Body of pancreas (tissue), 4 donors: Measurements from ENCODE around the gene ANO10. TPM values are rescaled to one million over a fixed set of nuclear protein-coding genes. Genes with fewer than 3 reads are reported as not detected.

ENCODE experiments used
- ATAC-seq: fragments of 150-250 bp; one replicate; pipeline ENCODE4 v1.9.1; 2016
- DNase-seq, 4 donors: peaks; one replicate each; pipeline ENCODE4 v3.0.0-alpha.2; 2019
- H3K27ac ChIP-seq, 4 donors: fragments of 200-600 bp; sonication (generic); 1 replicate in 3 of 4; 2 replicates in 1 of 4; pipeline versions ENCODE4 v1.5.1 to v1.6.1; 2016 to 2019; ENCODE audit warnings: mild to moderate bottlenecking in 1 of 4, mixed read lengths in 1 of 4, moderate library complexity in 1 of 4
- H3K27me3 ChIP-seq, 2 donors: fragments of 200-600 bp; sonication (generic); one replicate each; pipeline ENCODE4 v1.6.0; 2016; ENCODE audit warnings: mild to moderate bottlenecking in 1 of 2
- H3K36me3 ChIP-seq, 2 donors: fragments of 200-600 bp; sonication (generic); replicated peaks in 1 of 2; 2 replicates each; pipeline ENCODE4 v1.5.1; 2016; ENCODE audit warnings: low read depth in 2 of 2; ENCODE audit not compliant: insufficient read depth in 1 of 2
- H3K4me1 ChIP-seq: fragments of 200-600 bp; sonication (generic); one replicate; pipeline ENCODE4 v1.6.0; 2016
- H3K4me3 ChIP-seq, 2 donors: fragments of 200-600 bp; sonication (generic); 1 replicate in 1 of 2; 2 replicates in 1 of 2; pipeline ENCODE4 v1.5.1; 2016 to 2019
- H3K9me3 ChIP-seq, 3 donors: fragments of 200-600 bp; sonication (generic); 1 replicate in 2 of 3; 2 replicates in 1 of 3; pipeline ENCODE4 v1.5.1; 2016
- POLR2A ChIP-seq, 3 donors: fragments of 450-650 bp; IDR thresholded peaks; one replicate each; pipeline ENCODE4 v1.6.1; 2016; ENCODE audit warnings: antibody characterized with exemption in 3 of 3, mild to moderate bottlenecking in 2 of 3
- WGBS, 2 donors: methylation state at CpG; one replicate each; pipeline ENCODE4 v1.1.5; 2017; 5-methylcytosine and 5-hydroxymethylcytosine counted together
- intact Hi-C: fragments of 100-400 bp; cut with DNase I; formaldehyde crosslinking; loops from one replicate; pipeline ENCODE4 v1.15.1; 2023
- total RNA-seq, 2 donors: library from RNA; depleted of rRNA; stranded (reverse); fragments of >200 nt; gene quantifications; one replicate each; pipeline ENCODE4 v1.1.0, GENCODE V29; 2016
- TF ChIP-seq, protein P1 (sequence below), 7 experiments: fragments of 450-650 bp in 4 of 7; fragments of 200-600 bp in 3 of 7; sonication (generic) in 3 of 7; IDR thresholded peaks; one replicate each; pipeline ENCODE4 v1.5.1; 2016 to 2019; ENCODE audit warnings: antibody characterized with exemption in 7 of 7

ANO10 gene
- total RNA-seq, 2 donors from 2014 or later, result 14.3 to 16.2 TPM

DNA sequence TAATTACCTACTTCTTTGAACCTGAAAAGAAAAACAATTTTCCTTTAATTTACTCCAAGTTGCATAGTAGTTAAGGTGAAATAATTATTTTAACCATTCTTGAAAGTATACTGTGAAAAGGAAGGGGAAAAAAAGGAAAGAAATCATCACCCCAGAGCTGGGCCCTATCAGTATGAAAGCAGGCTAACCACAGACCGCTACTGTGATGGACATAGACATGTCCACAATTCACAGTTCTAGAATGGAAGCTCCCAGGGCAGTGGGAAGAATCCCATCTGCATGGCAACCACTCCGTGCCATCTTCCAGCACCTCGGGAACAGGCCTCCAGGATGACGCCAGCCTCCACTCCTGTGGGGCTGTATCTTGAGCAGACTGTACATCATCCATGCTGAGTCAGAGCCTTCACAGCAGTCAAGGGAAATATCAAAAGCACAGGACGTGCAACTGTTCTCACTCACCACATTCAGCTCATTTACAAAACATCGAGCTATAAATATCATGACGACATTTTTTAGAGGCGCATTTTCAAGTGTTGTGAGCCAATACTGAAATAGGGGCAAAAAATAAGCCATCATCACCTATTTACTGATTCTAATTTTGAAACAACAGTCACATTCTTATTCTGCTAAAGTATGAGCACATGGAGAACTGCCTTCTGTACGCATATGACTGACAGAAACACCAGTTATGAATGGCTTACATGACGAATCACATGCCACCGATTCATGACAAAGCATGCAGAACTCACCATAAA, 215.7 kb downstream of the ANO10 start:
- no peak for DNase-seq
- intact Hi-C loops, result no loop called here
- Histone ChIP-seq H3K36me3 (no peaks in the 10 kb centered on the region), H3K4me1 (no peaks in the 10 kb centered on the region), H3K4me3 (no peak overlapping the region), H3K9me3 (no peaks in the 10 kb centered on the region), H3K27me3 (no peaks in the 10 kb centered on the region), H3K27ac (no peak overlapping the region)
- no peak for TF ChIP-seq POLR2A (IDR thresholded peaks at IDR 0.05)
- TF ChIP-seq, protein P1, sequence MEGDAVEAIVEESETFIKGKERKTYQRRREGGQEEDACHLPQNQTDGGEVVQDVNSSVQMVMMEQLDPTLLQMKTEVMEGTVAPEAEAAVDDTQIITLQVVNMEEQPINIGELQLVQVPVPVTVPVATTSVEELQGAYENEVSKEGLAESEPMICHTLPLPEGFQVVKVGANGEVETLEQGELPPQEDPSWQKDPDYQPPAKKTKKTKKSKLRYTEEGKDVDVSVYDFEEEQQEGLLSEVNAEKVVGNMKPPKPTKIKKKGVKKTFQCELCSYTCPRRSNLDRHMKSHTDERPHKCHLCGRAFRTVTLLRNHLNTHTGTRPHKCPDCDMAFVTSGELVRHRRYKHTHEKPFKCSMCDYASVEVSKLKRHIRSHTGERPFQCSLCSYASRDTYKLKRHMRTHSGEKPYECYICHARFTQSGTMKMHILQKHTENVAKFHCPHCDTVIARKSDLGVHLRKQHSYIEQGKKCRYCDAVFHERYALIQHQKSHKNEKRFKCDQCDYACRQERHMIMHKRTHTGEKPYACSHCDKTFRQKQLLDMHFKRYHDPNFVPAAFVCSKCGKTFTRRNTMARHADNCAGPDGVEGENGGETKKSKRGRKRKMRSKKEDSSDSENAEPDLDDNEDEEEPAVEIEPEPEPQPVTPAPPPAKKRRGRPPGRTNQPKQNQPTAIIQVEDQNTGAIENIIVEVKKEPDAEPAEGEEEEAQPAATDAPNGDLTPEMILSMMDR (IDR thresholded peaks at IDR 0.05), result no peak
- ATAC-seq, result no peak
- 72 to 89% methylated on average over 11 of the region's 11 CpGs for WGBS, 2 donors

- Histone ChIP-seq H3K4me3 (no peak overlapping the region), H3K36me3 (no peaks in the 10 kb centered on the region), H3K4me1 (no peaks in the 10 kb centered on the region), H3K9me3 (no peaks in the 10 kb centered on the region), H3K27me3 (no peaks in the 10 kb centered on the region), H3K27ac (no peak overlapping the region)
- no peak for ATAC-seq
- TF ChIP-seq POLR2A (IDR thresholded peaks at IDR 0.05), result no peak
- TF ChIP-seq, protein P1 (IDR thresholded peaks at IDR 0.05), result no peak
- intact Hi-C loops, result no loop called here
- no peak for DNase-seq
- WGBS, 2 donors, result 82 to 92% methylated on average over 9 of the region's 9 CpGs
Observed at GRCh38 chr3:43400781-43401730, 220.8 kb downstream of the ANO10 start.

DNA sequence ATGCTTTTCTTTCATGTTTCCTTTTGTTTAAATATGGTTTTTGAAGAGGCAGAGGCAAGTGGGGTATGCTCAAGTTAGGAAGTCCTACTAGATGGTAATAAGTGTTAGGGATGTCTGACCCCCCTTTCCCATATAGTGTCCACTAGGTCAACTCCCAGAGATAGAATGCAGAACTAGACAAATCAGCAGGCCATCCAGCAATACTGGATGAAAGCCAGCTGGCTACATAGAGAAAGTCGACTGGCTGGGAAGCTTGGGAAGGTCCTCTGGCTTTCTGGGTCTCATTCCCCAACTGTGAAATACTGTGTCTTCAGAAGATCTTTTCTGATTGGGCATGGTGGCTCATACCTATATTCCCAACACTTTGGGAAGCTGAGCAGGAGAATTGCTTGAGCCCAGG, 221.6 kb downstream of the ANO10 start:
- intact Hi-C loops, result no loop called here
- no peak overlapping the region for H3K4me3 ChIP-seq
- WGBS, 2 donors, result 46 to 71% methylated on average over 1 of the region's 1 CpG
- no peak for TF ChIP-seq POLR2A (IDR thresholded peaks at IDR 0.05)
- TF ChIP-seq, protein P1 (IDR thresholded peaks at IDR 0.05), result no peak
- no peaks in the 10 kb centered on the region for H3K27me3 ChIP-seq
- H3K27ac ChIP-seq, result no peak overlapping the region
- DNase-seq (no peak), ATAC-seq (no peak)
- H3K9me3 ChIP-seq, result no peaks in the 10 kb centered on the region
- H3K4me1 ChIP-seq, result no peaks in the 10 kb centered on the region
- no peaks in the 10 kb centered on the region for H3K36me3 ChIP-seq

DNA sequence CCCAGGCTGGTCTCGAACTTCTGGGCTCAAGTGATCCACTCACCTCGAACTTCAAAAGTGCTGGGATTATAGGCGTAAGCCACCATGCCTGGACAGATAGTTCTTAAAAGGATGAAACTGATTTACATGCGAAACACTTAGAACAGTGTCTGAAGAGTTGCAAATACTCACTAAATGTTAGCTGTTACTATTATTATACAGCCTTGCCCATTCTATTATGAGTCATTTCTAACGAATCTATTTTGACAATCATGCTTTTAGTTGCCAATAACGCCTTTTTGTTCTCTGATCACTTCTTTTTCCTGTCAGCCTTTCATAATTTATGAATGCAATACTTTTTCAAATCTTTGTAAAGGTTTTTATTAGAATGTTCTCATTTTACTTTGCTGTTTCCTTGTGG, 222.8 kb downstream of the ANO10 start:
- no peak overlapping the region for H3K4me3 ChIP-seq
- ATAC-seq, result no peak
- H3K27me3 ChIP-seq, result no peaks in the 10 kb centered on the region
- H3K27ac ChIP-seq, result no peak overlapping the region
- no peaks in the 10 kb centered on the region for H3K9me3 ChIP-seq
- H3K4me1 ChIP-seq, result no peaks in the 10 kb centered on the region
- 90 to 94% methylated on average over 6 of the region's 6 CpGs for WGBS, 2 donors
- no peak for TF ChIP-seq POLR2A (IDR thresholded peaks at IDR 0.05)
- TF ChIP-seq, protein P1 (IDR thresholded peaks at IDR 0.05), result no peak
- DNase-seq, result no peak
- intact Hi-C loops, result no loop called here
- H3K36me3 ChIP-seq, result no peaks in the 10 kb centered on the region
